ENCODE results near the gene MRI1. TPM values are rescaled to one million over a fixed set of nuclear protein-coding genes. Genes with fewer than 3 reads are reported as not detected.

The MRI1 gene
- polyA plus RNA-seq, 1 donor from 2014 or later: 71.2 TPM

DNA sequence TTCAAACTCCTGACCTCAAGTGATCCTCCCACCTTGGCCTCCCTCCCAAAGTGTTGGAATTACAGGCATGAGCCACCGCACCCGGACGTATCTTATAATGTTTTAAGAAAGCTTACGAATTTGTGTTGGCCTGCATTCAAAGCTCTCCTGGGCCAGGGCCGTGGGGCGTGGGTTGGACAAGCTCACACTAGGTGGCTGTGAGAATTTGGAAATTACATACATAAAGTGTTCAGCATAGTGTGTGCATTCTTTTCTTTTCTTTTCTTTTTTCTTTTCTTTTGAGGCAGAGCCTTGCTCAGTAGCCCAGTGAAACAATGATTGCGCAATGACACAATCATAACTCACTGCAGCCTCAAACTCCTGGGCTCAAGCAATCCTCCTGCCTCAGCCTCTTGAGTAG, 33.5 kb downstream of the MRI1 start:
- Histone ChIP-seq H3K36me3 (ENCODE audit: insufficient read depth, low read length) (no peaks in the 10 kb centered on the region), H3K27me3 (ENCODE audit: insufficient read depth, low read depth, low read length) (no peaks in the 10 kb centered on the region), H3F3A (ENCODE audit: insufficient read depth, low read length, poor library complexity, severe bottlenecking) (no peaks in the 10 kb centered on the region), H3K27ac (ENCODE audit: low read length) (no peak overlapping the region), H3K9me2 (ENCODE audit: insufficient read depth, low read length) (no peaks in the 10 kb centered on the region), H3K79me2 (replicated peaks; ENCODE audit: insufficient read depth, low read length) (peaks cover 18% of the 10 kb centered on the region), H3K4me2 (ENCODE audit: low read length) (no peak overlapping the region), H3K9ac (ENCODE audit: low read length) (no peak overlapping the region), H3K9me3 (ENCODE audit: low read length) (no peaks in the 10 kb centered on the region), H4K20me1 (ENCODE audit: insufficient read depth) (no peaks in the 10 kb centered on the region), H3K4me3 (ENCODE audit: low read length) (no peak overlapping the region), H2AFZ (ENCODE audit: low read depth, low read length) (no peak overlapping the region)
- TF ChIP-seq EP300 (conservative IDR thresholded peaks at IDR 0.05; ENCODE audit: poor library complexity, severe bottlenecking) (no peak), POLR2AphosphoS5 (IDR thresholded peaks at IDR 0.05) (no peak), TAF1 (IDR thresholded peaks at IDR 0.05; ENCODE audit: low read depth) (no peak), MXI1 (conservative IDR thresholded peaks at IDR 0.05; ENCODE audit: poor library complexity, severe bottlenecking) (no peak), RAD21 (conservative IDR thresholded peaks at IDR 0.05) (no peak), SMC3 (conservative IDR thresholded peaks at IDR 0.05; ENCODE audit: poor library complexity) (no peak), EZH2 (IDR thresholded peaks at IDR 0.05; ENCODE audit: borderline replicate concordance, insufficient read depth, low read length, poor library complexity, severe bottlenecking) (no peak)
- TF ChIP-seq, protein P1, sequence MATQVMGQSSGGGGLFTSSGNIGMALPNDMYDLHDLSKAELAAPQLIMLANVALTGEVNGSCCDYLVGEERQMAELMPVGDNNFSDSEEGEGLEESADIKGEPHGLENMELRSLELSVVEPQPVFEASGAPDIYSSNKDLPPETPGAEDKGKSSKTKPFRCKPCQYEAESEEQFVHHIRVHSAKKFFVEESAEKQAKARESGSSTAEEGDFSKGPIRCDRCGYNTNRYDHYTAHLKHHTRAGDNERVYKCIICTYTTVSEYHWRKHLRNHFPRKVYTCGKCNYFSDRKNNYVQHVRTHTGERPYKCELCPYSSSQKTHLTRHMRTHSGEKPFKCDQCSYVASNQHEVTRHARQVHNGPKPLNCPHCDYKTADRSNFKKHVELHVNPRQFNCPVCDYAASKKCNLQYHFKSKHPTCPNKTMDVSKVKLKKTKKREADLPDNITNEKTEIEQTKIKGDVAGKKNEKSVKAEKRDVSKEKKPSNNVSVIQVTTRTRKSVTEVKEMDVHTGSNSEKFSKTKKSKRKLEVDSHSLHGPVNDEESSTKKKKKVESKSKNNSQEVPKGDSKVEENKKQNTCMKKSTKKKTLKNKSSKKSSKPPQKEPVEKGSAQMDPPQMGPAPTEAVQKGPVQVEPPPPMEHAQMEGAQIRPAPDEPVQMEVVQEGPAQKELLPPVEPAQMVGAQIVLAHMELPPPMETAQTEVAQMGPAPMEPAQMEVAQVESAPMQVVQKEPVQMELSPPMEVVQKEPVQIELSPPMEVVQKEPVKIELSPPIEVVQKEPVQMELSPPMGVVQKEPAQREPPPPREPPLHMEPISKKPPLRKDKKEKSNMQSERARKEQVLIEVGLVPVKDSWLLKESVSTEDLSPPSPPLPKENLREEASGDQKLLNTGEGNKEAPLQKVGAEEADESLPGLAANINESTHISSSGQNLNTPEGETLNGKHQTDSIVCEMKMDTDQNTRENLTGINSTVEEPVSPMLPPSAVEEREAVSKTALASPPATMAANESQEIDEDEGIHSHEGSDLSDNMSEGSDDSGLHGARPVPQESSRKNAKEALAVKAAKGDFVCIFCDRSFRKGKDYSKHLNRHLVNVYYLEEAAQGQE (IDR thresholded peaks at IDR 0.05; ENCODE audit: borderline replicate concordance): no peak
- TF ChIP-seq, protein P2, sequence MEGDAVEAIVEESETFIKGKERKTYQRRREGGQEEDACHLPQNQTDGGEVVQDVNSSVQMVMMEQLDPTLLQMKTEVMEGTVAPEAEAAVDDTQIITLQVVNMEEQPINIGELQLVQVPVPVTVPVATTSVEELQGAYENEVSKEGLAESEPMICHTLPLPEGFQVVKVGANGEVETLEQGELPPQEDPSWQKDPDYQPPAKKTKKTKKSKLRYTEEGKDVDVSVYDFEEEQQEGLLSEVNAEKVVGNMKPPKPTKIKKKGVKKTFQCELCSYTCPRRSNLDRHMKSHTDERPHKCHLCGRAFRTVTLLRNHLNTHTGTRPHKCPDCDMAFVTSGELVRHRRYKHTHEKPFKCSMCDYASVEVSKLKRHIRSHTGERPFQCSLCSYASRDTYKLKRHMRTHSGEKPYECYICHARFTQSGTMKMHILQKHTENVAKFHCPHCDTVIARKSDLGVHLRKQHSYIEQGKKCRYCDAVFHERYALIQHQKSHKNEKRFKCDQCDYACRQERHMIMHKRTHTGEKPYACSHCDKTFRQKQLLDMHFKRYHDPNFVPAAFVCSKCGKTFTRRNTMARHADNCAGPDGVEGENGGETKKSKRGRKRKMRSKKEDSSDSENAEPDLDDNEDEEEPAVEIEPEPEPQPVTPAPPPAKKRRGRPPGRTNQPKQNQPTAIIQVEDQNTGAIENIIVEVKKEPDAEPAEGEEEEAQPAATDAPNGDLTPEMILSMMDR (IDR thresholded peaks at IDR 0.05; ENCODE audit: poor library complexity, severe bottlenecking): no peak

DNA sequence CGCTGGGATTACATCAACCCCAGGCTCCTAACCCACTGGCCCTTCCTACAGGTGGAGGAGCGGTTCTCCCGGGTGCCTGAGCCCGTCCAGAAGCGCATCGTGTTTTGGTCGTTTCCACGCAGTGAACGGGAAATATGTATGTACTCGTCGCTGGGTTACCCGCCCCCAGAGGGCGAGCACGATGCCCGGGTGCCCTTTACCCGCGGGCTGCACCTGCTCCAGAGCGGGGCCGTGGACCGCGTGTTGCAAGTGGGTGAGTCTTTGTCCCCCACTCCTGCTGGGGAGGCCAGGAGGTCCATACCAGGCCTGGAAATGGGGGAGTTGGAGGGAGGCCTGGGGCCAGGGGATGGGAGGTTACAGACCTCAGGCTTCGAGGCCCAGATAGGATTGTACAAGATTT, 35.3 kb downstream of the MRI1 start:
- H3K27me3 ChIP-seq (ENCODE audit: insufficient read depth, low read depth, low read length): no peaks in the 10 kb centered on the region
- no peak overlapping the region for H3K4me2 ChIP-seq (ENCODE audit: low read length)
- no peaks in the 10 kb centered on the region for H4K20me1 ChIP-seq (ENCODE audit: insufficient read depth)
- H3K36me3 ChIP-seq (ENCODE audit: insufficient read depth, low read length): no peaks in the 10 kb centered on the region
- H3K9me2 ChIP-seq (ENCODE audit: insufficient read depth, low read length): no peaks in the 10 kb centered on the region
- H3F3A ChIP-seq (ENCODE audit: insufficient read depth, low read length, poor library complexity, severe bottlenecking): no peaks in the 10 kb centered on the region
- TF ChIP-seq POLR2AphosphoS5 (IDR thresholded peaks at IDR 0.05): no peak
- TF ChIP-seq EP300 (conservative IDR thresholded peaks at IDR 0.05; ENCODE audit: poor library complexity, severe bottlenecking): no peak
- no peak for TF ChIP-seq MXI1 (conservative IDR thresholded peaks at IDR 0.05; ENCODE audit: poor library complexity, severe bottlenecking)
- TF ChIP-seq, protein P1 (IDR thresholded peaks at IDR 0.05; ENCODE audit: borderline replicate concordance): no peak
- no peak for TF ChIP-seq RAD21 (conservative IDR thresholded peaks at IDR 0.05)
- TF ChIP-seq EZH2 (IDR thresholded peaks at IDR 0.05; ENCODE audit: borderline replicate concordance, insufficient read depth, low read length, poor library complexity, severe bottlenecking): no peak
- TF ChIP-seq, protein P2 (IDR thresholded peaks at IDR 0.05; ENCODE audit: poor library complexity, severe bottlenecking): no peak
- no peak for TF ChIP-seq SMC3 (conservative IDR thresholded peaks at IDR 0.05; ENCODE audit: poor library complexity)
- TF ChIP-seq TAF1 (IDR thresholded peaks at IDR 0.05; ENCODE audit: low read depth): no peak
- no peak overlapping the region for H2AFZ ChIP-seq (ENCODE audit: low read depth, low read length)
- H3K79me2 ChIP-seq (replicated peaks; ENCODE audit: insufficient read depth, low read length): peaks cover 18% of the 10 kb centered on the region
- H3K27ac ChIP-seq (ENCODE audit: low read length): no peak overlapping the region
- no peak overlapping the region for H3K4me3 ChIP-seq (ENCODE audit: low read length)
- no peaks in the 10 kb centered on the region for H3K9me3 ChIP-seq (ENCODE audit: low read length)
- H3K9ac ChIP-seq (ENCODE audit: low read length): no peak overlapping the region

All from neural cell (in vitro differentiated cells).